Globus pallidus (tissue), 1 donor: ENCODE measurements around the gene FGD5.
"Not testable (repeated sequence)": the region's sequence is repeated elsewhere in the genome, so short reads cannot be mapped to it uniquely, and the experiment has no call there.

Experiments
- DNase-seq: peaks from one replicate; pipeline ENCODE4 v3.0.0-alpha.2; 2015; ENCODE audit warnings: low spot score

The FGD5 gene

GRCh38 chr3:14806641-14807263, 12.0 kb upstream of the FGD5 start:
- DNase-seq, result no peak

GRCh38 chr3:14808025-14808424, 10.7 kb upstream of the FGD5 start:
- DNase-seq, result no peak

DNA sequence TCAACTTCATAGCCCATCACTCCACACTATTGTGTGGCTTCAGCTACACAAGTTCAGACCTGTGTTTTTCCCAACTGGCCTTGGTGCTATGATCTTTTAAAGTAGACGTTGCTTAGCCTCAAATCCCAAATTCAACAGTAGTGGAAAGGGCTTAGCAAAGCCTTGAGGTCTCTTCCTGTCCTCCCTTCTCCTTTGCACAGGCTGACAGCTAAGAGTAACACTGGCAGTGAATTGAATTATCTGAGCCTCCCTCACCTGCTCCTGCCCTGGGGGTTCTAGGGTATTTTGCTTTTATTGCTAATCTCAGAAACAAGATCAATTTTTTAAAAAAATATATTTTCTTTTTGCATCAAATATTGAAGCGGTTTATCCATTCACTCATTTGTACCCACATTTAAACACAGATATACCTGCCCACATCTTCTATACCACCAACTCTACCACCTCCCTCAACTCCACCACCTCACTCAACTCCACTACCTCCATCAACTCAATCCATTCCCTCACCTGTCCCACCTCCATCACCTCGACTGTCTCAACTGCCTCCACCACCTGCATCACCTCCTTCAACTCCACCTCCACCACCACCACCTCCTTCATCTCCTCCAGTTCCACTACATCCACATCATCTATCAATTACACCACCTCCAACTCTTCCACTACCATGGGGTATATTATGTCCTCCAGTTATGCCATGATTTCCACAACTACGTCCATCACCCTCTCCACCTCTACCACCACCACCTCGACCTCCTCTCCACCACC, 10.1 kb upstream of the FGD5 start:
- DNase-seq, result no peak

GRCh38 chr3:14809611-14810010, 9.2 kb upstream of the FGD5 start:
- not testable (repeated sequence) for DNase-seq

DNA sequence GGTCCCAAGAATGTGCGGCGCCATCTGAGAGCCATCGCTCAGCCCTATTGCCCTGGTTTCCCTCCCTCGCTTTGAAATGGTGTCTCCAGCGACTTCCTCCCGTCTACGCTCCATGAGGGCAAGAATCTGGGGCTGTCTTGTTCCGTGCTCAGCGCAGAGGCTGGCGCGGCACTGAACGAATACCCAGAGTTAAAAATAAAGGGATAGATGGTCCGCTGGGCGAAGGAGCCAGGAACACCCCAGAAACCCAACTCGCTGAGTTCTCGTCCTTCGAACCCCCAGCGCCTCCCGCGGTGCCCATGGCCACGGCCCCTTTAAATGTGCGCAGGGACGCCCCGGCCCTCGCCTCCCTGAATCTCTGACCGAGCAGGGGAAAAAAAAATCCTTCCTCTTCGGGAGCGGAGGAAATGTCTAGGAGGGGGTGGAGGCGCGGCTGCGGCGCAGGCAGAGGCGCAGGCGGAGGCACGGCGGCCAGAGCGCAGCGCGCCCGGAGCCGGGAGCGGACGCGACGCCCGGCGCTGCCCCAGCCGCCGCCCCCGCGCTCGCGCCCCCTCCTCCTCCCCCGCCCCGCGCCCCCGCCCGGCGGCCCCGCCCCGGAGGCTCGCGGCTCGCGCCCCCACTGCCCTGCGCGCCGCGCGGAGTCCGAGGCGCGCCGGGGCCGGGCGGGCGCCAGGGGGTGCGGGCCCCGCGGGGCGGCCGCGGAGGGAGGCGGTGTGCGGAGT, 8.5 kb upstream of the FGD5 start:
- DNase-seq, result no peak

DNA sequence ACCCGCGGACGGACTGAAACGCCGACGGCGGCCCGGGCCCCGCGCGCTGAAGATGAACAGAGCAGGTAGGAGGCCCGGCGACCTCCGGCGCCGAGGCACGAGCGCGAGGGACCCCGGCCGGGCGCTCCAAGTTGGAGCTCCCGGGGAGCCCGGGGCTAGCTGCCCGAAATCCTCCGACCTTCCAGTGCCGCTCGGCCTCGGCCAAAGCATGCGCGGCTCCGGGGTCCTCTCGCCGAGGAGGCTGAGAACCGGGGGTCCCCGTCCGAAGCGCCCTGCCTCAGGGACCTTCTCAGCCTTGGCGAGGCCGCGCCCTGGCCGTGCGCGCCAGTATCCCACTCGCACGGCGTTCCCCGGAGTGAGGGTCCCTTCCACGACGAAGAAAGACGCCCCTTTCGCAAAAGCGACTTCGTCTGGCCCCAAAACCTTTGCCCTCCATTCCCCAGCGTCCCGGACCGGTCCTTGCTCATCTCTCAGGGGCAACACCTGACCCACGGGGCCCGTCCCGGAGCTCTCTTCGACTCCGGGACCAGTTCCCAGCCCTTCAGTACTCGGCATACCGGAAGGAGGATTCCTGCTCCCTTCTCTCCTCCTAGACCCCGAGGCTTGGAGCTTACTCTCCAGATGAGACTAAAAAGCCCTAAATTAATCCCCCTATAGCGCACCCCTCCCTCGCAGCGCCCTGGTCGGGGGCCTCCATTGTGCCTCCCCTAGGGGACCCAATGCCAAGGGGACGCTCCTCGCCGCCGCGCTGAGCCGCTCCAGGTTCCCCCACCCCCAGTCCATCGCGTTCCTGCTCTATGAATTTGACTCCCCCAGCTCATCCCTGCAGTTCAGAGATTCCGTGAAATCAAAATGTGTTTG, 7.7 kb upstream of the FGD5 start:
- no peak for DNase-seq

DNA sequence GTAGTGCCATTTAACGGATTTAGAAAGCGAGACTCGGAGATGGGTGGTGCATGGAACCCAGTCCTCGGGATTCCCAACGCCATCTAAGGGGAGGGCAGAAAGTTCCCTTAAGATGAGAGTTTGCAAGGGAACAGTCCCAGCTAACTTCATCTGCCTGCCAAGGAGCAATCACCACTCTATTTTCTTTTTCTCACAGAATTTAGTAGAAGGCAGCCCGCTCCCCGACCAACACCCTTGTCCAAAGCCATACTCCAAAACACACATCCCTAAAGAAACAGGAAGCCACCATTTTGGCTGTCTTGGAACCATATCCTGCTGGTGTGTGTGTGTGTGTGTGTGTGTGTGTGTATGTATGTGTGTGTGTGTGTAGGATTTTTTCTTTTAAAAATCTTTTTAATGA, 7.1 kb upstream of the FGD5 start:
- DNase-seq, result no peak

GRCh38 chr3:14812196-14812790, 6.5 kb upstream of the FGD5 start:
- no peak for DNase-seq

- DNase-seq, result no peak
Measured at GRCh38 chr3:14814411-14814871, 4.3 kb upstream of the FGD5 start.

DNA sequence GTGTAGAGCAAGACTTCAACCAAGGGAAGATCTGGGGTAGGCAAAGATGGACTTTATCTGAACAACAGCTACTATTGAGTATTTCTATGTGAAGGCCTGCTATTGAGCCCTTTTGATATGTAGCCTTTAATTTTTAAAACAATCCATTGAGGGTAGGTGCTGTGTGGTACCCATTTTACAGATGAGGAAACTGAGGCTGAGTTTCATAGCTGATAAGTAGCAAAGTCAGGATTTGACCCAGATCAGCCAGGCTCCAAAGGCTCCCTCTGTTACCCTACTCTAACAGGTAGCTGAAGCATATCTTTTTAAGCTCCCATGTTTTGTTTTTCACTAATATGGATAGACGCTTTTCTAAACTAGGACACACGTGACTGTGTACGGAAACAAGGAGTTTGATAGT, 2.4 kb upstream of the FGD5 start:
- DNase-seq, result no peak

GRCh38 chr3:14819671-14820070, 909 bp downstream of the FGD5 start:
- no peak for DNase-seq

GRCh38 chr3:14820156-14820555, 1.4 kb downstream of the FGD5 start:
- DNase-seq, result no peak

GRCh38 chr3:14821151-14821550, 2.4 kb downstream of the FGD5 start:
- DNase-seq, result no peak

DNA sequence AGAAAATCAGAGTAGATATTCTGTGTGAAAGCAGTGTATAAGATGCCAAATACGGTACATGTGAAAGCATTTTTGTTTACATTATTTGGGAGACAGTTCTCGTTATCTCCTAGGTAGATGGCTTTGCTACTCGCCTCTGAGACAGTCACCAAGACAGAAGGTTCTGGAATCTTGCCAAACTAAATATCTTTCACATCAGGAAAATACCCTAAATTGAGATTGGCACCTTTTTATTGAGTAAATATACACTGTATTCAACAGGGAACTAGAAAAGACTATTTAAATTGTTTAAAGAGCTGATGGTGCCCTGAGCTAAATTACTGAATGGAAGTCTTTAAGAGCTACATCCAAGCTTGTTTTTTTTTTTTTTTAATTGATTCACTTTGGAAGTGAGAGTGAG, 3.4 kb downstream of the FGD5 start:
- DNase-seq, result no peak

- no peak for DNase-seq
Measured at GRCh38 chr3:14822670-14823390, 4.1 kb downstream of the FGD5 start.

GRCh38 chr3:14823393-14823792, 4.6 kb downstream of the FGD5 start:
- no peak for DNase-seq

DNA sequence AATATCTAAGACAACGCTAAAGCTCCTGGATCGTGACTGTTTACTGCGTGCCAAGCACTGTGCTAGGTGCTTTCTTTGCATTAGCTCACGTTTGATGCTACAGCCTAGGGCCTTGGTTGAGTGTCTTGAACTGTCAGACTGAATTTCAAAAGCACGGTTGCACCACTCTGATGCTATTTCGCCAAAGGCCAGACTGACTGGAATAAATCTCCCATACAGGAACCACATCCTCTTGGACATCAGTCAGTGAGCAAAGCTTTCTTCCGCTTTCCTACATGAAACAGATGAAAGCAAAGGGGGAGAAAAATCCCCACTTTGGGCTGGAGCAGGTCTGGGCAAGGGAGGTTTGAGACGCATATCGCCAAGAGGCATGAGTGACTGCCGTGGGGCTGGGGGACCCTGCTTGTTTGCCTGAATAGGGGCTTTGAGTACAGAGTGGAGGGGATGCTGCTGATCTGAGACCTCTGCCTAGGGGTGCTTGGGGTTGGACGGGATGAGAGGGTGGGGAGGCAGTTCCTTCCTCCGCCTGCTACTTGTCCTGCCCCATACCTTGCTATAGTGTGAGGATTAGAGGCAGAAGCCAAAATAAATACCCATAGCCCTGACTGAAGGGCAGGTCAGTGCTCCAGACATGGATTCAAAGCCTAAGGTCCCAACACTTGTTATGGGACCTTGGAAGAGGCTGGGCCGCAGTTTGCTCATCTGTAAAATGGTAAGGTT, 5.3 kb downstream of the FGD5 start:
- DNase-seq, result no peak

GRCh38 chr3:14824646-14825045, 5.9 kb downstream of the FGD5 start:
- DNase-seq, result no peak

DNA sequence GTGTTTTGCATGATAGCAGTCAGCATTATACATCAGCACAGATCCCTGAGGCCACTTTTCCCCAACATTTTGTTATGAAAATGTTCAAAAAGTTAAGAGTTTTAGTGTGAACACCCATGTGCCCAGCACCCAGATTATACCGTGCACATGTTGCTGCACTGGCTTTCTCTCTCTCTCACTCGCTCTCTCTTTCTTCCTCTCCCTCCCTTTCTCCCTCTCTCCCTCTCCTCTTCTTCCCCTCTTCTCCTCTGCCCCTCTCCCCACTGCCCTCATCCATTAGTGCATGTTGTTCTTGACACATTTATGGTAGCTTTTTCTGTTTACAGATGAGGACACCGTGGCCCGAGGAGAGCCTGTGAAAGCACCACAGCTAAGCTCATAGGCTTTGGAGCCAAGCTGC, 7.3 kb downstream of the FGD5 start:
- DNase-seq, result no peak

GRCh38 chr3:14827776-14828175, 9.0 kb downstream of the FGD5 start:
- DNase-seq, result no peak
